ENCODE results near the gene IFT27.

IFT27 gene, protein sequence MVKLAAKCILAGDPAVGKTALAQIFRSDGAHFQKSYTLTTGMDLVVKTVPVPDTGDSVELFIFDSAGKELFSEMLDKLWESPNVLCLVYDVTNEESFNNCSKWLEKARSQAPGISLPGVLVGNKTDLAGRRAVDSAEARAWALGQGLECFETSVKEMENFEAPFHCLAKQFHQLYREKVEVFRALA

DNA sequence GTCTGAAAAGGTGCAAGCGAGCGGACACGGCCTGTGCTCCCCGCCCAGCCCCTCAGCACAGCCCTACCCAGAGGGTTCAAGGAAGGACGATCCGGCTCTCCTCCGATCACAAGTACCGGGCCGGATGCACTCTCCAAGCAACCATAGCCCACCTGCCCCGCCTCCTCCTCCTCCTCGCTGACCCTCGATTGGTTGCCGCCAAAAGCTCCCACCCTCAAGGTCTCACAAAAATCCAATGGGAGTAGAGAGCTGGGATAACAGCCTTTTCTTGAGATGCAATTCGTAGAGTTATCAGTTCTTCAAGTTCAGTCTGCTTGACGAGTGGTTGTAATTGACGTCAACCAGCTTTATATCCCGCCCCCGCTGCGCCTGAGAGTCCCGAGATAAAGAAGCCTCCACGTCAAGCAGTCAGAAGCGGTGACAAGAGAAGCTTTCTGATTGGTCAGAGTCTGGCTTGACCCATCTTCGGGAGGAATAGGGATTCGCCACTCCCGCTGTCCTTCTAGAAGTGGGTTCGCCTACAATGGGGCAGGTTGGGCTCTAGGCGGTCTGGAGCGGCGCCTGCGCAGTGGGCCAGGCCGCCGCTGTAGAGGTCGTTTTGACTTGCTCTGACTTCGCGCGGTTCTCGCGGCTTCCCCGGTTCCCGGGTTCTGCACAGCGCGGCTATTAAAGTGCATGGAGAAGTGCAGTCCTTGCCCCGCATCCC lies at the start of gene IFT27:
IFT27 (minus strand) TSS at position 156 of the 706 bp plus-strand sequence. CDS start 412 bp downstream, outside the sequence.
- DNase-seq = peak; percentile 93

DNA sequence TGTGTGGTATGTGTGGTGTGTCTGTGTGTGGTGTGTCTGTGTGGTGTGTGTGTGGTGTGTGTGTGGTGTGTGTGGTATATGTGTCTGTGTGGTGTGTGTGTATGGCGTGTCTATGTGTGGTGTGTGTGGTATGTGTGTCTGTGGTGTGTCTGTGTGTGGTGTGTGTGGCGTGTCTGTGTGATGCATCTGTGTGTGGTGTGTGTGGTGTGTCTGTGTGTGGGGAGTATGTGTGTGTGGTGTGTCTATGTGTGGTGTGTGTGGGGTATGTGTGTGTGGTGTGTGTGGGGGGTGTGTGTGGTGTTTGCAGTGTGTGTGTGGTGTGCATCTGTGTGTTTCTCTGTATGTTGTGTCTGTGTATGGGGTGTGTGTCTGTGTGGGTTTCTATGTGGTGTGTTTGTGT lies 48.7 kb upstream of the IFT27 start:
- DNase-seq = no peak

GRCh38 chr22:36823186-36823839 lies 47.4 kb upstream of the IFT27 start:
- no peak for DNase-seq

DNA sequence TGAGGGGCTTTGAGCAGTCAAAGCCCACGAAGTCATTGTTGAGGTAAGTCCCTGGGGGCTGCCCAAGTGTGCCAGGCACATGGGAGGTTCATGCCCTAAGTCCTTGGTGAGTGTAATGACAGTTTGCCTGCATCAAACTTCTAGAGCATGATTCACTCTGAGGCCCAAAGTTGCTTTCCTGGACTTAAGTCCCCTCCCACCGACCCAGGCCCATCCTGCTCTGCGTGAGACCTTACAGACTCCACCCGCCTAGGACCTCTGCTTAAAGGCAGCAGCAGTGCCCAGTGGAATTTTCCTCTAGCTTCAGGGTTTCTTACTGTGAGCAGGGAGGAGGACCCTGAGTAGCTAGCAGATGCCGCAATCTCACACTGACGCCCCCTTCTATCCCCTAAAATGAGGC lies 46.7 kb upstream of the IFT27 start:
- no peak for DNase-seq

GRCh38 chr22:36819112-36819511 lies 43.2 kb upstream of the IFT27 start:
- no peak for DNase-seq

- DNase-seq = no peak
These were observed 42.2 kb upstream of the IFT27 start for GRCh38 chr22:36818010-36818642.

- DNase-seq = no peak
These were observed 41.6 kb upstream of the IFT27 start for GRCh38 chr22:36817525-36817848.

- DNase-seq = peak; percentile 69
These were observed 41.0 kb upstream of the IFT27 start, which contains the start of gene PVALB for GRCh38 chr22:36816636-36817524. PVALB (minus strand) TSS chr22:36817035; CDS start chr22:36817005, 30 bp downstream.

- DNase-seq = no peak
These were observed 40.4 kb upstream of the IFT27 start for GRCh38 chr22:36816339-36816635.

DNA sequence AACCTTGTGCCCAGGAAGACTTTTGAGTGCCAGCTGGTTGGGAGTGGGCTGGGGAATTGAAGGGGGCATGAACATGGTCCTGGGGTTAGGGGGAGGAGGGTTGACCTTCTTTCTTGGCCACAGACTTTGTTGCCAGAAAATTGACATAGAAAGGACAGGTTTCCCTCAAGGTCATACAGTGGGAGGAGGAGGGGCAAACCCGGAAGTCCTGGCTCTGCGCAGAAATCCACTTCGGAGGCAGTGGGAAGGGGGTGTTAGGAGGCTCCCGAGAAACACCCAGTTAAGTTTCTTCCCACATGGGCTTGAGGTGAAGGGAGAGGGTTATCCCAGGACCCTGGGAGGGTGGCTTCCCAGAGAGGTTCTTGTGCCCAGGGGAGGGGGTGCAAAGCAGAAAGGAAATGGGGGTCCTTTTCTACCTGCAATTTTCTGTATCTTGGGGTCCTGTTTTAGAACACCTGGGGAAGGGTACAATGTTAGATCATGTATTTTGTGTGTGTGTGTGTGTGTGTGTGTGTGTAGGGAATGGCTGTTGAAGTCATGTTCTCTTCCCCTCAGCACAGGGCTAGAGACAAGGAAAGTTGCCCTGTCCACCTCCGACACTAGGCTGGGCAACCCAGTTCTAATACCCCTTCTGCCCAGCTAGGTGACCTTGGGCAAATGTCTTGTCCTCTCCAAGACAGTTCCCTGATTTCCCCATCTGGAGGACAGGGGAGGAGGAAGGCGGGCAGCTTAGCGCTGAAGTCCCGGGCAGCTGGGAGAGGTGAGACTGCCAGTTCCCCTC lies 39.8 kb upstream of the IFT27 start:
- DNase-seq = no peak

DNA sequence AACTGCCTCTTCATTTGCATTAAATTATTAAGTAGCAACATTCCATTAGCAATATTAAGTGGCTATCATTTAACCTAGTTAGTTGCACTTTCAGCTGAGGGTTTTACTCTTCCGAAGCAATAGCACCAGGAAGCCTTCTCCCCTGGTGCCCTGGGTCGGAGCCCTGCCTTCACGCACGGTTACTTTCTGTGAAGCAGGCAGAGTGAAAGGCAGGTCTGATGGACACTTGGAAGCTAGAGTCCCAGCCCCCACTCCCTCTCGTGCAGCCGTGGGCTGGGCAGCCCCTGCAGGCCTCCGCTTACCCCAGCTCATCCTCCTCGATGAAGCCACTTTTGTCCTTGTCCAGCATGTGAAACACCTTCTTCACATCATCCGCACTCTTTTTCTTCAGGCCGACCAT lies 38.9 kb upstream of the IFT27 start:
- no peak for DNase-seq

DNA sequence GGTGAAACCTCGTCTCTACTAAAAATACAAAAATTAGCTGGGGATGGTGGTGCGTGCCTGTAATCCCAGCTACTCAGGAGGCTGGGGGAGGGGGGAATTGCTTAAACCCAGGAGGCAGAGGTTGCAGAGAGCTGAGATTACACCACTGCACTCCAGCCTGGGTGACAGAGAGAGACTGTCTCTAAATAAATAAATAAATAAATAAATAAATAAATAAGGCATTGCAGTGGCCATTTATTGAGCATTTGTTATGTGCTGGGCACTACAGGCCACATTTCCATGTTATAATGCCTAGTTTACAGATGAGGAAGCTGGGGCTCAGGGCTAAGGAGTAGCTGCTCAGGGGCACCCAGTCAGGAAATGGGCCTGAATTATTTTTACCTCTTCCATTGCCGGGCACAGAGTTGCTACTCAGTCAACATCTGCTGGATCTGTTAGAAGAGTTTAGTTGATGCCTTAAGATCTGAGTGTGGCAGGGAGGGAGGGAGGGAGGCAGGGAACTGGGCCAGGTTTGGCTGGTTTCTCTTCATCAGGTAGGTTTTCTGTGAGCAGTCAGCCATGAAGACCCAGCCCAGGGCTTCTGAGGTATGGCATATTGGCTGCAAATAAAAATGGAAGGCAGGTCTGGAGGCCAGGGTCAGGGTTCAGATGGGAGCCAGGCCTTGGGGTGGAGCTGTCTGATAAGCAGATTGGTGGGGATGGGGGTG lies 35.3 kb upstream of the IFT27 start:
- DNase-seq = no peak

DNA sequence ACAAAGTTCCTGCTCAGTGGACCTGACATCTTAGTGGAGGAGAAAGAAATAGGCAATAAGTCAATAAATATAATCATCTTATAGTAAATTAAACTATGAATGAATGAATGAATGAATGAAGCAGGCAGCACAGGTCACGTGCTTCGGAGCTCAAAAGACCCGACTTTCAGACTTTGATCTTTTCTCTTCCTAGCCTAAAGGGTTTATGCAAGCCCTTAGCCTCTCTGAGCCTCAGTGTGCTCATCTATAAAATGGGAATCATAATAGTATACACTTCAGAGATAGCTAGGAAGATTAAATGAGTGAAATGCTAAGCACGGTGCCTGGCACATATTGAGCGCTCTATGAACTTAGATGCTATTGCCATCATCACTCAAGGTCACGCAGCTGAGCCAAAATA lies 33.4 kb upstream of the IFT27 start:
- no peak for DNase-seq

GRCh38 chr22:36808721-36809344 lies 32.9 kb upstream of the IFT27 start:
- DNase-seq = peak; percentile 41

DNA sequence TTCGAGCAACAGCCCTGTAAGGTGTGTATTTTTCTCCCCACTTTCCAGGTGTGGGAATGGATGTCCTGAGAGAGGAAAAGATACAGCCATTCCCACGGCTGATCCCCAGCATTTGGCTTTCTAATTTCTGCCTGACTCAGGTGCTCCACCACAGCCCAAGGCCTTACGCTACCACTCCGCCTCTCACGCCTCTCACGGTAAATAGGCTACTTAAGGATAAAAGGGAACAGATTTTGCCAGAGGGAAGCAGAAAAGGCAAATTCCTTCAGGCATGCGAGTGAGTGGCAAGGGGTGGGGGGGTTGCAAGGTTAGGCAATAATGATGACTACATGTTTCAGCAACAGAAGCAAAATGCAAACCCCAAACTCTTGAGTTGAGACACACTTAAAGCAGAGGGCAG lies 31.7 kb upstream of the IFT27 start:
- no peak for DNase-seq

GRCh38 chr22:36806835-36807234 lies 30.9 kb upstream of the IFT27 start:
- no peak for DNase-seq

DNA sequence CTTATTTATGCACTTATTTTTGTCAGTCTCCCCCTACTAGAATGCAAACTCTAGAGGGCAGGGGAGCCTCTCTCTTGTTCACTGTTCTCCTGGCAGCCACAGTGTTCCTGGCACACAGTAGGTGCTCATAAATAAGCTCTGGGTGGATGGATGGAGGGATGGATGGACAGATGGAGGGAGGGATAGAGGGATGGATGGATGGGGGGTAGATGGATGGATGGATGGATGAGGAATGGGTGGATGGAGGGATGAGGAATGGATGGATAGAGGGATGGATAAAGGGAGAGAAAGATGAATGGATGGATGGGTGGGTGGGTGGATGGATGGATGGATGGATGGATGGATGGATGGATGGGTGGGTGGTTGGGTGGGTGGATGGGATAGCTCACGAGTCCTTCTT lies 27.4 kb upstream of the IFT27 start:
- DNase-seq = no peak

- DNase-seq = no peak
These were observed 22.8 kb upstream of the IFT27 start for GRCh38 chr22:36798674-36799066.

GRCh38 chr22:36797911-36798673 lies 22.2 kb upstream of the IFT27 start:
- DNase-seq = no peak

DNA sequence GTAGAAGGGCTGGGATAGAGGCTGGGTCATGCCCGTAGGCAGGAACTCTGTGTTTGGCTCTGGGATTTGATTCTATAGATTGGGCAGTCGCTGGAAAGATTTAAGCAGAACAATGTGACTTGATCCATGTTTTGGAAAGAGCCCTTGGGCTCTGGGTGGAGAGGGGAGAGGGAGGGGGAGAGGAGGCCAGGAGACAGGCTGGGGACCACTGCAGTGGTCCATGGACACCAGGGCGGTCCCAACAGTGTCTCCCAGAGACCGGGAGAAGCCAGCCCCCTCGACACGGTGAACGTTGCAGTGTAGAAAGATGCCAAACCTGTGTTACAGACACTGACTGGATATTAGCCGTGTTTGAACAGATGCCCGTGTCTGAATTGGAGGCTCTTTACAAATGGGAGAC lies 21.5 kb upstream of the IFT27 start:
- DNase-seq = no peak

Data from NCI-H69 (cell line).